ENCODE measurements around the gene SPATA16. TPM values are rescaled to one million over a fixed set of nuclear protein-coding genes. Genes with fewer than 3 reads are reported as not detected.
"Not testable (repeated sequence)": the region's sequence is repeated elsewhere in the genome, so short reads cannot be mapped to it uniquely, and the experiment has no call there.

SPATA16 gene
- total RNA-seq, 2 experiments from 2014 or later, result not detected

GRCh38 chr3:173020128-173020527, 120.9 kb downstream of the SPATA16 start:
- H3K27me3 Mint-ChIP-seq; H3K4me1 Mint-ChIP-seq; H3K27ac Mint-ChIP-seq; DNase-seq; ATAC-seq; H3K4me3 Mint-ChIP-seq; CTCF ChIA-PET; H3K36me3 Mint-ChIP-seq (ENCODE audit: low read depth); H3K9me3 Mint-ChIP-seq (ENCODE audit: low read depth); intact Hi-C loops (cut with DNase I, micrococcal nuclease): not testable (repeated sequence)
- POLR2A ChIA-PET, result interaction anchor here (0.6 kb wide), 1 partner anchor 27 kb away, joined by 11 read pairs; no protein-coding TSS in a partner anchor

- Mint-ChIP-seq H3K9me3 (ENCODE audit: low read depth) (no peaks in the 10 kb centered on the region), H3K4me1 (no peaks in the 10 kb centered on the region), H3K4me3 (no peak overlapping the region), H3K27ac (no peak overlapping the region), H3K36me3 (ENCODE audit: low read depth) (no peaks in the 10 kb centered on the region), H3K27me3 (no peaks in the 10 kb centered on the region)
- ChIA-PET POLR2A (no interaction called here), CTCF (interaction anchor here (0.6 kb wide), 1 partner anchor 180 kb away, joined by 3 read pairs; no protein-coding TSS in a partner anchor)
- intact Hi-C loops (cut with DNase I, micrococcal nuclease), result no loop called here
- ATAC-seq (no peak), DNase-seq (no peak)
These were observed 121.7 kb downstream of the SPATA16 start for GRCh38 chr3:173019378-173019777.

GRCh38 chr3:173018758-173019157, 122.3 kb downstream of the SPATA16 start:
- no peak for ATAC-seq
- DNase-seq, result no peak
- ChIA-PET POLR2A (no interaction called here), CTCF (interaction anchor here (0.6 kb wide), 1 partner anchor 181 kb away, joined by 3 read pairs; no protein-coding TSS in a partner anchor)
- Mint-ChIP-seq H3K4me3 (no peak overlapping the region), H3K4me1 (no peaks in the 10 kb centered on the region), H3K27ac (no peak overlapping the region), H3K27me3 (no peaks in the 10 kb centered on the region), H3K9me3 (ENCODE audit: low read depth) (no peaks in the 10 kb centered on the region), H3K36me3 (ENCODE audit: low read depth) (no peaks in the 10 kb centered on the region)
- intact Hi-C loops (cut with DNase I, micrococcal nuclease), result no loop called here

- ChIA-PET POLR2A (no interaction called here), CTCF (no interaction called here)
- Mint-ChIP-seq H3K9me3 (ENCODE audit: low read depth) (no peaks in the 10 kb centered on the region), H3K4me1 (no peaks in the 10 kb centered on the region), H3K27ac (no peak overlapping the region), H3K4me3 (no peak overlapping the region), H3K27me3 (no peaks in the 10 kb centered on the region), H3K36me3 (ENCODE audit: low read depth) (no peaks in the 10 kb centered on the region)
- intact Hi-C loops (cut with DNase I, micrococcal nuclease), result no loop called here
- DNase-seq, result no peak
- ATAC-seq, result no peak
These were observed 127.7 kb downstream of the SPATA16 start for GRCh38 chr3:173013219-173013832.

- Mint-ChIP-seq H3K4me1 (no peaks in the 10 kb centered on the region), H3K27ac (no peak overlapping the region), H3K27me3 (no peaks in the 10 kb centered on the region), H3K36me3 (ENCODE audit: low read depth) (no peaks in the 10 kb centered on the region), H3K9me3 (ENCODE audit: low read depth) (no peaks in the 10 kb centered on the region), H3K4me3 (no peak overlapping the region)
- DNase-seq (no peak), ATAC-seq (no peak)
- POLR2A ChIA-PET, result no interaction called here
- intact Hi-C loops (cut with DNase I, micrococcal nuclease), result no loop called here
- CTCF ChIA-PET, result interaction anchor here (0.6 kb wide), 1 partner anchor 37 kb away, joined by 4 read pairs; no protein-coding TSS in a partner anchor
These were observed 131.6 kb downstream of the SPATA16 start for GRCh38 chr3:173009410-173009809.

- Mint-ChIP-seq H3K4me1 (no peaks in the 10 kb centered on the region), H3K36me3 (ENCODE audit: low read depth) (no peaks in the 10 kb centered on the region), H3K27ac (no peak overlapping the region), H3K27me3 (no peaks in the 10 kb centered on the region), H3K9me3 (ENCODE audit: low read depth) (no peaks in the 10 kb centered on the region), H3K4me3 (no peak overlapping the region)
- POLR2A ChIA-PET, result interaction anchor here (0.6 kb wide), 1 partner anchor 90 kb away, joined by 3 read pairs; no protein-coding TSS in a partner anchor
- intact Hi-C loops (cut with DNase I, micrococcal nuclease), result no loop called here
- ATAC-seq (no peak), DNase-seq (no peak)
- CTCF ChIA-PET, result no interaction called here
These were observed 132.1 kb downstream of the SPATA16 start for GRCh38 chr3:173008978-173009377.

GRCh38 chr3:173007079-173007723, 133.8 kb downstream of the SPATA16 start:
- DNase-seq (no peak), ATAC-seq (no peak)
- ChIA-PET CTCF (interaction anchor here (1.4 kb wide), 1 partner anchor 11 kb away, joined by 3 read pairs; no protein-coding TSS in a partner anchor), POLR2A (no interaction called here)
- Mint-ChIP-seq H3K4me1 (no peaks in the 10 kb centered on the region), H3K27ac (no peak overlapping the region), H3K9me3 (ENCODE audit: low read depth) (no peaks in the 10 kb centered on the region), H3K4me3 (no peak overlapping the region), H3K27me3 (peaks cover 3% of the 10 kb centered on the region), H3K36me3 (ENCODE audit: low read depth) (no peaks in the 10 kb centered on the region)
- intact Hi-C loops (cut with DNase I, micrococcal nuclease), result no loop called here

- Mint-ChIP-seq H3K27me3 (peaks cover 3% of the 10 kb centered on the region), H3K4me3 (no peak overlapping the region), H3K36me3 (ENCODE audit: low read depth) (no peaks in the 10 kb centered on the region), H3K27ac (no peak overlapping the region), H3K4me1 (no peaks in the 10 kb centered on the region), H3K9me3 (ENCODE audit: low read depth) (no peaks in the 10 kb centered on the region)
- CTCF ChIA-PET, result no interaction called here
- ATAC-seq, result no peak
- POLR2A ChIA-PET, result no interaction called here
- no peak for DNase-seq
- intact Hi-C loops (cut with DNase I, micrococcal nuclease), result no loop called here
These were observed 135.0 kb downstream of the SPATA16 start for GRCh38 chr3:173006006-173006405.

GRCh38 chr3:173004681-173005080, 136.4 kb downstream of the SPATA16 start:
- intact Hi-C loops (cut with DNase I, micrococcal nuclease), result no loop called here
- H3K4me1 Mint-ChIP-seq, result no peaks in the 10 kb centered on the region
- DNase-seq (no peak), ATAC-seq (no peak)
- H3K4me3 Mint-ChIP-seq, result no peak overlapping the region
- peaks cover 2% of the 10 kb centered on the region for H3K9me3 Mint-ChIP-seq (ENCODE audit: low read depth)
- no peaks in the 10 kb centered on the region for H3K36me3 Mint-ChIP-seq (ENCODE audit: low read depth)
- CTCF ChIA-PET, result no interaction called here
- H3K27ac Mint-ChIP-seq, result no peak overlapping the region
- peaks cover 3% of the 10 kb centered on the region for H3K27me3 Mint-ChIP-seq
- POLR2A ChIA-PET, result no interaction called here

- H3K4me1 Mint-ChIP-seq, result no peaks in the 10 kb centered on the region
- H3K4me3 Mint-ChIP-seq, result no peak overlapping the region
- DNase-seq (no peak), ATAC-seq (no peak)
- H3K27me3 Mint-ChIP-seq, result peaks cover 3% of the 10 kb centered on the region
- POLR2A ChIA-PET, result no interaction called here
- H3K36me3 Mint-ChIP-seq (ENCODE audit: low read depth), result no peaks in the 10 kb centered on the region
- CTCF ChIA-PET, result no interaction called here
- intact Hi-C loops (cut with DNase I, micrococcal nuclease), result no loop called here
- peaks cover 2% of the 10 kb centered on the region for H3K9me3 Mint-ChIP-seq (ENCODE audit: low read depth)
- H3K27ac Mint-ChIP-seq, result no peak overlapping the region
These were observed 137.1 kb downstream of the SPATA16 start for GRCh38 chr3:173003956-173004355.

GRCh38 chr3:173003471-173003870, 137.6 kb downstream of the SPATA16 start:
- intact Hi-C loops (cut with DNase I, micrococcal nuclease), result no loop called here
- Mint-ChIP-seq H3K9me3 (ENCODE audit: low read depth) (peaks cover 2% of the 10 kb centered on the region), H3K4me1 (no peaks in the 10 kb centered on the region), H3K27me3 (peaks cover 3% of the 10 kb centered on the region), H3K27ac (no peak overlapping the region), H3K36me3 (ENCODE audit: low read depth) (no peaks in the 10 kb centered on the region), H3K4me3 (no peak overlapping the region)
- POLR2A ChIA-PET, result no interaction called here
- DNase-seq, result no peak
- ATAC-seq, result no peak
- CTCF ChIA-PET, result no interaction called here

- ATAC-seq (no peak), DNase-seq (no peak)
- intact Hi-C loops (cut with DNase I, micrococcal nuclease), result no loop called here
- Mint-ChIP-seq H3K36me3 (ENCODE audit: low read depth) (no peaks in the 10 kb centered on the region), H3K27me3 (peaks cover 3% of the 10 kb centered on the region), H3K4me1 (no peaks in the 10 kb centered on the region), H3K27ac (no peak overlapping the region), H3K4me3 (no peak overlapping the region), H3K9me3 (ENCODE audit: low read depth) (peaks cover 2% of the 10 kb centered on the region)
- ChIA-PET POLR2A (no interaction called here), CTCF (interaction anchor here (0.8 kb wide), 1 partner anchor 85 kb away, joined by 3 read pairs; no protein-coding TSS in a partner anchor)
These were observed 139.4 kb downstream of the SPATA16 start for GRCh38 chr3:173001622-173002021.

Measured in activated CD4-positive, alpha-beta T cell treated with anti-CD3 and anti-CD28 coated beads for 36 hours (primary cell).